Mammary epithelial cell (primary cell): ENCODE results near the gene GNE.

Experiments
- EZH2 ChIP-seq: IDR thresholded peaks from 2 replicates; pipeline ENCODE4 v1.6.1; 2012; ENCODE audit warnings: low read length, inconsistent platforms, borderline replicate concordance
- TF ChIP-seq, protein P1 (sequence below), 2 donors: IDR thresholded peaks in 1 of 2; conservative IDR thresholded peaks in 1 of 2; 2 replicates each; pipeline ENCODE4 v1.5.1; 2011 to 2012; ENCODE audit warnings: inconsistent platforms in 2 of 2, low read length in 2 of 2, mild to moderate bottlenecking in 2 of 2, control low read depth in 1 of 2, low read depth in 1 of 2; ENCODE audit not compliant: insufficient read depth in 1 of 2; ENCODE audit errors: extremely low read depth in 1 of 2

DNA sequence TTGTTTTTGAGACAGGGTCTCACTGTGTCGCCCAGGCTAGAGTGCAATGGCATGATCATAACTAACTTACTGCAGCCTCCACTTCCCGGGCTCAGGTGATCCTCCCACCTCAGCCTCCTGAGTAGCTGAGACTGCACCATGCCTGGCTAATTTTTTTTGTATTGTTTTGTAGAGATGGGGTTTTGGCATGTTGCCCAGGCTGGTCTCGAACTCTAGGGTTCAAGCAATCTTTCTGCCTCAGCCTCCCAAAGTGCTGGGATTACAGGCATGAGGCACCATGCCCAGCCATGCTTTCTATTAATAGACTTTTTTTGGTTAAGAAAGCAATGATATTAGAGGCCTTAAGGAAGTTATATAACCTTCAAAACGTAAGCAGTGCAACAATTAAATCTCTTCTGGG, 44.3 kb downstream of the GNE start:
- TF ChIP-seq, protein P1, sequence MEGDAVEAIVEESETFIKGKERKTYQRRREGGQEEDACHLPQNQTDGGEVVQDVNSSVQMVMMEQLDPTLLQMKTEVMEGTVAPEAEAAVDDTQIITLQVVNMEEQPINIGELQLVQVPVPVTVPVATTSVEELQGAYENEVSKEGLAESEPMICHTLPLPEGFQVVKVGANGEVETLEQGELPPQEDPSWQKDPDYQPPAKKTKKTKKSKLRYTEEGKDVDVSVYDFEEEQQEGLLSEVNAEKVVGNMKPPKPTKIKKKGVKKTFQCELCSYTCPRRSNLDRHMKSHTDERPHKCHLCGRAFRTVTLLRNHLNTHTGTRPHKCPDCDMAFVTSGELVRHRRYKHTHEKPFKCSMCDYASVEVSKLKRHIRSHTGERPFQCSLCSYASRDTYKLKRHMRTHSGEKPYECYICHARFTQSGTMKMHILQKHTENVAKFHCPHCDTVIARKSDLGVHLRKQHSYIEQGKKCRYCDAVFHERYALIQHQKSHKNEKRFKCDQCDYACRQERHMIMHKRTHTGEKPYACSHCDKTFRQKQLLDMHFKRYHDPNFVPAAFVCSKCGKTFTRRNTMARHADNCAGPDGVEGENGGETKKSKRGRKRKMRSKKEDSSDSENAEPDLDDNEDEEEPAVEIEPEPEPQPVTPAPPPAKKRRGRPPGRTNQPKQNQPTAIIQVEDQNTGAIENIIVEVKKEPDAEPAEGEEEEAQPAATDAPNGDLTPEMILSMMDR (conservative IDR thresholded peaks at IDR 0.05 in 1 of 2, IDR thresholded peaks at IDR 0.05 in 1 of 2; ENCODE audit: extremely low read depth in 1 of 2, insufficient read depth in 1 of 2, low read depth in 1 of 2, low read length in 2 of 2): no peak
- no peak for TF ChIP-seq EZH2
